GM19468 (cell line): Measurements from ENCODE around the gene SERPINE2.

Experiments
- ATAC-seq: cut with Tn5 transposase; IDR thresholded peaks from one replicate; pipeline ENCODE4 v1.9.1; 2021; ENCODE audit warnings: mild to moderate bottlenecking, moderate library complexity, moderate number of reproducible peaks; ENCODE audit not compliant: unreplicated experiment; ENCODE audit errors: extremely low read depth

The SERPINE2 gene, protein sequence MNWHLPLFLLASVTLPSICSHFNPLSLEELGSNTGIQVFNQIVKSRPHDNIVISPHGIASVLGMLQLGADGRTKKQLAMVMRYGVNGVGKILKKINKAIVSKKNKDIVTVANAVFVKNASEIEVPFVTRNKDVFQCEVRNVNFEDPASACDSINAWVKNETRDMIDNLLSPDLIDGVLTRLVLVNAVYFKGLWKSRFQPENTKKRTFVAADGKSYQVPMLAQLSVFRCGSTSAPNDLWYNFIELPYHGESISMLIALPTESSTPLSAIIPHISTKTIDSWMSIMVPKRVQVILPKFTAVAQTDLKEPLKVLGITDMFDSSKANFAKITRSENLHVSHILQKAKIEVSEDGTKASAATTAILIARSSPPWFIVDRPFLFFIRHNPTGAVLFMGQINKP

DNA sequence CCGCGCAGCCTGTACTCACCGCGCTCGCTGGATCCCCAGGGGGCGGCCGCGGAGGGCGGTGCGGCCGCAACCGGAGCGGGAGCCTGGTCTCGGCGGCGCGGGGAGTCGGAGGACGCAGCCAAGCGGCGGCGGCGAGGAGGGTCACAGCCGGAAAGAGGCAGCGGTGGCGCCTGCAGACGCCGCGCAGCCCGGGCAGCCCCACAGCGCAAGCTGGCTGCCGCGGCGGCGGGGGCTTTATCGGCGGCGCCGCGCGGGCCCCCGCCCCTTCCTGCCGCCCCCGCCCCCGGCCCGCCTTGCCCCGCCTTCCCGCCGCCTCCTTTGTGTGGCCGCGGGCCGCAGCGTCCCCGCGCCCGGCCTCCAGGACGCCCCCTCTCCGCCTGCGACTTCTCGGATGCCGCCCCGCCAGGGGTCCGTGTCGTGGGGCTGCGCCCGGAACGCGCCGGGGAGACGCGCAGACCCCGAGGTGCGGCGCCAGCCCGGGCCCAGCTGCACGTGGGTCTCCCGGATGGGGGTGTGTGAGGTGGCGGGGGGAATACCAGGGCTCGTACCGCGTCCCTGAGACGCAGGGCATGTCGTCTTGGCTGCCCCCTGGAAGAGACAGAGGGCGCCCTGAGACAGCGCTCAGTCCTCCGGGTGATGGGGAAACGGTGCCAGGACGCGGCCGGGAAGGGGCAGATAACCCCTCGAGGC, at the start of gene SERPINE2:
Gene SERPINE2, minus strand, starts transcription at position 207 of the 690 bp plus-strand sequence. CDS start 37,386 bp downstream, outside the sequence.
- ATAC-seq, result peak; percentile 5

DNA sequence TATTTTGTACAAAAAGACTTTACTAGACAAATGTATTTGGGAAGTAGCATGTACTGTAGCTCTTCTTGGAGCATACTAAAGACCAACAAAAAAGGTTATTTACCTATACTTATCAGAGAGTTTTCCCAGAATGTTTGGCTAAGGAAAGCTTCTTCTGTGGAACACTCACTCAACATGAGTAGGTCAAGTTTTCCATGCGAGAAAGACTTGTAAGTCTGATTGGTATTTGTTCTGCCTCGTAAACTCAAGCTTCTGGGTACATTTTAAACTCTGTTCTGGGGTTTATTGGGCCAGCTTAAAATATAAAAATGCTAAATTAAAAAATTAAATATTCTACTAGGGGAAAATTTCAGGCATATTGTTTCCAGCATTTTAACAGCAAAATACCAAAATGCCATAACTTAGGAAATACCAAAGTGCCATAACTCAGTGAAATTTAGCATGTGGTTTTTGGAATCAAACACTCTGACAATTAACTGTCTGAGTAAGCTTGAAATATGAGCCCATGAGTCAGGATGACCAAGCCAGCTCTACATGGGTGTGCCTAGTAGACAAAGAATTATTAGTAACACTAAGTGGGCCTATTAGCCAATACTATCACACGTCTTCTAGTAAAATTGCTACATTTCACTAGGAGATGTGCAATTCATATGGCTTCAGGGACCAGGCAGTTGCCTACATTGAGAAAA, 47.3 kb upstream of the SERPINE2 start:
- ATAC-seq, result no peak

DNA sequence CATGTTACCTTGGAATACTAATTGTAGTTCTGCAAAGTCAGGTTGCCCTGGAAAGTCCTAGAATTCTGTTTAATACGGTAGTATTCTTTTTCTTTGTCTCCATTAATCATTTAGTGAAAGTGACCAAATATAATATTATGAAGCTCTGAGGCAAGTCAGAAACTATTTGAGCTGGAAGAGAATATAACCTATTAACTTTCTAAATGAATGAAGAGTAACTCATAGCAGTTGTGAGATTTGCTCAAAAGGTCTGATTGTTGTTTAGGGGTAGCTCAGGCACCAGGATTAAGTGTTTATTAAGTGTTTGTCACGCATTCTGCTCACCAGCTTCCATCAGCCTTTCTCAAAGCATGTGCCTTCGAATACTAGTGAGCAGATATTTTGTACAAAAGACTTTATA, 46.7 kb upstream of the SERPINE2 start:
- ATAC-seq, result no peak

DNA sequence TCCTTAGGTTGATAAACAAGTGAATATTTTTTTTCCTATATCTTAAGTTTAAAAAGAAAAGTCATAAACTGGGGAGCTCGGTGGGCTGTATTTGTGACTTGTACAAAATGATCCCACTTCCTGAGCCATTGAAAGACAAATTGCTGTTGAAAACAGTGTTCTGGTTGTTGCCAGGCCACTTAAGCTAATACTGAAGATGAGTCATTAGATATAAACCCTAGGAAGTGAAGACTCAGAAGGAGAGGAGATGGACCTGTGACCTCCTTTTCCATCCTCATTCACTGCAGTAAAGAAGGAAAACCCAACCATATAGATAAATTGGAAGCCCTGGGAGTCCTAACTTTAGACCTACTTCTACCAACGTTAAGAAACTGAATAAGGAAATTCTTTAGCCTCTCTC, 46.2 kb upstream of the SERPINE2 start:
- no peak for ATAC-seq

DNA sequence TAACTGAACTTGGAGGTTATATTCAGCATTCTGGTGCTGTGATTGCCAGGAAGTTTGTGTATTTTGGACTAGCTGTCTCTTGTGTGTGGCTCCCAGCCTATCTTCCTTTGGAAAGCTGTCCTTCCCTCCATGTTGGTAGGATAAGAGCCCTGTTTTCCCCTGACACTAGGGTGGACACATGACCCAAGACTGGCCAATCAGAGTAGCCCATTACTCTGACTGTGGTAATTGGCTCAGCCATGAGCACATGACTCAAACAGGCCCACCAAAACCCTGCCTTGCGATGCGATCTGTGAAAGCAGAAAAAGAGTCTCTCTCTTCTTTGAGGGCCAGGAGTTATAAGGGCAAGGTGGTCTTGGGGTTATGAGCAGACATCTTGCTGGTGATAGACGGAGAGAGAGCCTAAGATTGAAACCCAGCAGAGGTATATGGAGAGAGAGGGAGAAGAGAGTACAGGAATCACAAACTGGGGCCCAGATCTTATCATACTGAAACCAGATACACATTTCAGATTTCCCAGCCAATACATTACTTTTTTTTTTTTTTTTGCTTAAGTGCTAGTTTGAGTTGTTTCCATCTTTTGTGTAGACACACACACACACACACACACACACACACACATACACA, 45.3 kb upstream of the SERPINE2 start:
- no peak for ATAC-seq

DNA sequence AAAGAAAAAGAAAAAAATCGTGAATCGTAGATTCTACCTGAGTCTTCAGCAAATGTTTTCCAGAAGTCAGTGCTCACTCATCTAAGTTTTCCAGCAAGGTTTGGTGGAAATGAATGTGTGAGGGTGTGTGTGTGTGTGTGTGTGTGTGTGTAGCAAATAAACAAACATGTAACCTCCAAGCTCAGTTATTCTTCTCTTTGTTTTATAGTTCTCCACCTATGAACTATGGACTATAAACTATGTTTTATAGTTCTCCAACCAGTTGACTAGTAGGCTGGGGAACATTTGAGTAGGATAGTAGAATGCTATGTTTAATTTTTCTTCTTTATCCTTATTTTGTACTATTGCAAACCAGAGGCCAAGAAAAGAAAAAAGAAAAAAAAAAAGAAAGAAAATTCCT, 44.6 kb upstream of the SERPINE2 start:
- ATAC-seq, result no peak

DNA sequence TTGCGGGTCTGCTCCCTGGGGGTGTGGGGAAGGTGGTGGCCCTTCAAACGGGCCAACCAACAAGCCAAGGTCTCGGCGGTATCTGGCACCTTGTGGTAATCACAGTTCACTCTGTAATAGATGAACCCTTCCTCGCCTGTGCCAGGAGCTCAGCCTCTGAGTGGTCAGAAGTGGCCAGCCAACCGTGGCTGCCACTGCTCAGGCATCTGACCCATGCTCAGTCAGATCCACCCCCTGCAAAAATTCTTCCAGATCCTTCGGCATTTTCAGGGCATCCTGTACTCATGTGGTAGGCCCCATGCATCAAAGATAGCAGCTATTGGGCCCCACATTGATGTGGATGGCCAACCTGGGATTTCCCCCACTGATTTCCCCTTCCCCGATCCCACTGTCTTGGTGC, 39.6 kb upstream of the SERPINE2 start:
- no peak for ATAC-seq

DNA sequence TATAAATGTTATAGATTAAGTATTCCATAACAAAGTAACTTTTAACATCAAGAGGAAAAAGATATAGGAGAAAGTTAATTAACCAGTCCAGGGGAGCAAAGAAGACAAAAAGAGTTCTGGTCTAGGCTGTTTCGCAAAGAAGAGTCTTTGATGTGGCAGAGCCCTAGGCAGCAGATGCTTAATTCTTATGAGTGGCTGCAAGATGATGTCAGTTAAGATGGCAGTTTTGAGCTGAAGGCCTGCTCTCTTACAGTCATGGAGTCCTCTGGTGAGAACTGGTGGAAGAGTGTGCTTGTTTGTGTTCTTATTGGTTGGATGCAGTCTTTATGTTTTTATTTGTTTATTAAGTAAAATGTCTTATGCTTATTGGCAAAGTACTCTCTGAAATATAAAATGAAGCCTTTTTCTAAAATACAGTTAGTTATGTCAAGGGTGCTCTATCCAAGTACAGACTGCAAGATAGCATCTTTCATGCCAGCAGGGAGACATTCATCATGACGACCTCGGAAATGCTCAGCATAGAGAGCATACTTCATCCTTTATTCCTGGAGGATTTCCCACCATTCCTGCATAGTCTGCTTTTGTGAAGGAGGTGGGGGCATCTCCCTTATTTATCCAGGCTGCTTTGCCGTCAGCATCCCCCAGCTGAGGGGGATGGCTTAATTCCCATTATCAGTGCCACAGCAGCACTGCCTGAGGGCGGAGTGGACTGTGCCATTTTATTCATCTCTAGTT, 38.9 kb upstream of the SERPINE2 start:
- ATAC-seq, result no peak

DNA sequence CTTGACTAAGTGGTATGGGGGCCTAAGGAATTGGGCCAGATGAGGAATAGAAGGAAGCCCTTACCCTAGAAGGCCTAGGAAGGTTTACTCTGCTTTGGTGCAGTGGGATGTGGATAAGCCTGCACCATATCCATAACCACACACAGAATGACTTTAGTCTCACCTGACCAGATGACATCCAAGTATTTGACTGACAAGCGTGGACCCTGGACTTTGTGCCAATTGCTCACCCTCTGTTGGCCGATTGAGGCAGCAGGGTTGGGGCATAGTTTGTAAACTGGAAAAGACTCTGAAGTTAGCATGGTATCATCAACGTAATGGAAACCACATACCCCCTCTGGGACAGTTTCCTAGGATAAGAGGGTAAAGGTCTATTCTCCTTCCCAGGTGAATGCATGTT, 36.5 kb upstream of the SERPINE2 start:
- ATAC-seq, result no peak

DNA sequence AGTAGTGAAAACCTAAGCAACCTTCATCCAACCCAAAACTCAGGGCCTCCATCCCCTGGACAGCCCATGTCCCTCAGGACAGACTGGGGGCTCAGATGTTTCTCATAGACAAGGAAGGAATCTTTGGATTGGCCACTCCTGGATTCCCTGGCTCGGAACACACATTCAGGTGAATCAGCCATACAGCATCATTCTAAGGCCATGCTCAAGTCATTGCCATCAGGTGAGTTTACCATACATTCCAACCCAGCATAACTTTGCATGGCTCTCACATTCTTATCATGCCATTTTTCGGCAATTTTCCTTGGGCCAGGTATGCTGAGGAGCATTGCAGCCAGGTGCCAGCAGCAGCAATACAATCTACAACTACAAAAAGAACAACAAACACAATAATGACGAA, 34.6 kb upstream of the SERPINE2 start:
- no peak for ATAC-seq

DNA sequence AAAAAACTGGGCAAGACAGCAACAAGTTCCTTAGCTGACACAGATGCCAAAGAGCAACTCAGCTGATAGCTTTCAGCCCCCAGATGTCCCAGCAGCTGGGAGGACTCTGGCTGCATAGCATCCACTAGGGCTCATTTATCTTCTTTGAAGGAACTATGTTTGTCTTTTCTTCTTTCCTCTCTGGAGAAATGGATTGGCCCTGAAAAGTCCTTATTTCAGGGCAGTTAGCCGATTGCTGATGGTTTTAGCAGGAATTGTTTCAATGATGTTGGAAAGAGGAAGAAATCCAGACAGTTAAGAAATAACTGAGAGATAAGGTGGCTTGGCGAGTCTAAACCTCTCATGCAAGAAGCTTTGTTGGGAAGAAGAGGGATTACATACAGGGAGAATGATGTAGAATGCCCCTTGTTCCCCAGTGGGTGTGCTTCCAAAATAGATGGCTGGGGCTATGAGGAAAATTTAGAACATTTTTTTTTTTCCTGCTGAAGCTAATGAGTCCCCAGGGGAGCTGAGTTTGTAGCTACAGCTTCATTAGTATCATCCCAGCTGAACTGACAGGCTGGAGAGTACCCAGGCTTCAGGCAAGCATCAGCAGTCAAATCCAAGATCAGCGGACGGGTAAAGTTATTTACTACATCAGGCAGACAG, 33.6 kb upstream of the SERPINE2 start:
- no peak for ATAC-seq

DNA sequence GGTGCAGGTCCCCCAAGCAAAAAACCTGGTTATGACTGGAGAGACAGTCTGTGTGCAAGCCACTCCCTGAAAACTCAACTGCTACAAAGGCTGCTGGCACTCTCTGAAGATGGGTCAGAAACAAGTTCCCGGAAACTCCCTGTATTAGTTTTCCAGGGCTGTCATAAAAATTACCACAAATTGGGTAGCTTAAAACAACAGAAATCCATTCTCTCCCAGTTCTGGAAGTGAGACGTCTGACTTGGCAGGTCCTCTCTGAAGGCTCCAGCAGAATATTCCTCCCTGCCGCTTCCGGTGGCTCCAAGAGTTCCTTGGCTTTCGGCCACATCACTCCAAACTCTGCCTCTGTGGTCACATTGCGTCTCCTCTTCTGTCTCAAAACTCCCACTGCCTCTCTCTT, 30.1 kb upstream of the SERPINE2 start:
- ATAC-seq, result no peak

DNA sequence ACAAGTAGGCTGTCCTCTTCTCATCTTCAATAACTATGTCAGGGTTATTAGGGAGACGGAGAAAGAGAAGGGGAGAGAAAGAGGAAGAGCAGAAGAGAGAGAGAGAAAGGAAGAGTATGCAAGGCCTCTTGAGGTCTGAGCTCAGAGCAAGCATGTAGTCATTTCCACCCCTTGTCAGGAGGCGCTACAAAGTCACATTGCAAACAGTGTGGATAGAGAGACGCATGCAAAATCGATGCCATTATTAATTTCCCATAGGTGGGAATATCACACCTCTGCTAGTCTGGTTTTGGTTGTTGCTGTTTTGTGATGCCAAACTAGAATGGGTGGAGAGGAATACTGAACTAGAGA, 24.2 kb upstream of the SERPINE2 start:
- no peak for ATAC-seq

DNA sequence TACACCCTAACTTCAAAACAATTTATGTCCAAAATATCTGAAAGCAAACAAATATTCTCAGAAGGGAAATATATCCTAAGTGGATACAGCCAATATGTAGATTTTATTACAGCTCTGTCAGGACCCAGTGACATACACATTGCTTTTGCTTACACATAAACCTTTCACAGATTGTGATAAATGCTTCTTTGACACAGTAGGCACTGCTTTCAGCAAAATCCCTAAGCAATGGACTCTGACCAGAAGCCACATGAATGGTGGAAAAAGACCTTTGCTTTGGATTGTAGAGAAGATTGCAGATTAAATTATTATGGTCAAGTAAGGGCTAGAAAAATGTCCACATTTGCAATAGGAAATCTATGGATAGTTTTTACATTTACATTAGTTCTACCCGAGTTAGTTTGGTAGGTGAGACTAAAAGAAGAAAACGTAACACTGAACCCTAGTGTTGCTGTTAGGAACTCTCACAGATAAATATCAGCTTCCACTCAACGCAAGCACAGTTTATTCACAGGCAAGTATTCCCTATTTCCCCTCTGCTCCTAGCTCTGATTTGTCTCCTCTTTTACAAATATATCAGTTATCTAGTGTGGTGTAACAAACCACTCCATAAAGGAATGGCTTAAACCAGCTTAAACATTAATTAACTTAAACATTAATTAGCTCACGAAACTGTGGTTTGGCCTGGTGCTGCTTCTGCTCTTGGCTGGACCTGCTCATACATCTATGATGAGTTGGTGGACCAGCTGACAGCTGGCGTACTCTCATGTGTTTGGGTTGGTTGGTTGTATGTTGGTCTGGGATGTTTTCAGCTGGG, 23.6 kb upstream of the SERPINE2 start:
- peak; percentile 52 for ATAC-seq

DNA sequence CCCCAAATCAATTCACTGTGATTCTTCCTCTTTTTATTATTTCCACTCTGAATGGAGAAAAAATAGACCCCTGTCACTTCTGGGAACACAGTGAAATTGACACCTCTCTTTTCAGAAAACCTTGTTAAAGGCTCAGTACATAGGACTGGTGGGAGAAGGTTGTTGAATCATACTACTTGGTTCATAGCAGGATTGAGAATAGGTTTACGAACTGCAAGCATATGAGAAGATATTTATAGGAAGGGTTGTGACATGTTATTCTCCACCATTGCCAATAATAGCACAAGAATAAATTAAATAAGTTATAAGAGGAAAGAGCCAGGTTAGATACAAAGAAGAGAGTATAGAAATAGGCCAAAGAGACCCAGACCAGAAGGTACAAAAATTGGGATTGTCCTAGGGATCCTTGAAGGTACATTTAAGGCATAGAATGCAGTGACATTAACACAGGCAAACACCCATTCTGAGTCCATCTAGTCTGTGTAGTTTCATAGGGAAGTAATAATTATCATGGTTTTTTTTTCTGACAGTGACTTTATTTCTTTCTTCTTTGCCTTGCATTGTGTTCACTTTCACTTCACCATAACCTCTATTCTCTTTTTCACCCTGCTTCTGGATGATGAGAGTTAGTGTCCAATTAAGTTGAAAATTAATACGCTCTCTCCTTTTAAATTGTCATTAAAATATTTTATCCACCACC, 21.8 kb upstream of the SERPINE2 start:
- ATAC-seq, result no peak

DNA sequence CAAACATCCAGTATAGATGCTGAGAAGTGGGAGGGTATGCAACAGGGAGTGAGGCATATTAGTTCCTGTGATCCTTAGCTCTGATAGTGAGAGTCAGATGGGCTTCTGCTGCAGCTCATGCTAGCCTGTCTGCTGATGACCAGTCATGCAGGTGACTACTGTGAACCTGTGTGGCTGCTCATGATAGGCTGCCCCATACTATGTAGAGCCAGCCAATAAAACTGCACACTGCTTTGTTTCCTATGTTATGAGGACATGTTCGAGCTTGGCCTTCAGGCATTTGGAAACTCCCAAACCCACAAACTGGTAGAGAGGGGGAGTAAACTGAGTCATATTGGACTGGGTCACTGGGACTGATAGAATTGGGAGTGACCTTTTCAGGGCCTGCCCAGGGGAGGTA, 20.1 kb upstream of the SERPINE2 start:
- ATAC-seq, result no peak

DNA sequence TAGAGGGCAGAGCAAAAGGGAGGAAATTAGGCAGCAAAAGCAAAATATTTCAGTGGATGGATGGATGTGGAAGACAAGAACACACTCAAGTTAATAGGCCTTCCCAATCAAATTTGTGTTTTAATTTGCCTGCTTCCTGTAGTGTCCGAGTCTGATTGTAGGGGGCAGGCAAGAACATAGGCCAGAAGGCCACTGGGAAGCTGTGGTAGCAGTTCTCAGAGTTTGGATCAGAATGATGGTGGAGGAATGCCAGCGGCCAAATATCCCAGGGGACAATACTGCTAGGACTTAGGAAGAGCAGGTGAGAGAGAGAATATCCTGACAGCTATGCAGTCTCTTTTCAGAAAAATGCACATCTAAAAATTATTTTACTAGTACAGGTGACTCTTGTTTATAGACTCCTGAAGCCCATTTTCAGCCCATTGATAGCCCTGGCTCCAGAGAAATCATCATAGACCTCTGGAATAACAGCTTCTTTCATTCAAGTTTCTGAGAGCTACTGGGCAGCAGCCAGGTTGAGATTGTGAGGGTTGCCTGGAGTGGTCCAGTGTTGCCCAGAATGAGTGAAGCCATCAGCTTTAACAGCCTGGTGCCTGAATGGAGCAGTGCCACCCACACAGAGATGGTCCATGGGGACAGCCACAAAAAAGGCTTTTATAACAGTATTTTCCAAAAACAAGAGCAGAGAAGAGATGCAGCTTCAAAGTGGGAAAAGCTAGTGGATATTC, 19.1 kb upstream of the SERPINE2 start:
- no peak for ATAC-seq

DNA sequence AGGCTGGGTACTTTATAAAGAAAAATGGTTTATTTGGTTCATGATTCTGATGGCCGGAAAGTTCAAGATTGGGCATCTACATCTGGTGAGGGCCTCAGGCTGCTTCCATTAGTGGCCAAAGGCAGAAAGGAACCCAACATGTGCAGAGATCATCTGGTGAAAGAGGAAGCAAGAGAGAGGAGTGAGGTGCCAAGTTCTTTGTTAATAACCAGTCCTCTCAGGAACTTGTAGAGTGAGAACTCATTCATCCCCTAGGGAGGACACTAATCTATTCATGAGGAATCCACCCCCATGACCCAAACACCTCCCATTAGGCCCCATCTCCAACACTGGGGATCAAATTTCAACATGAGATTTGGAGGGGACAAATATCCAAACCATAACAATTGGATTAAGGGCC, 17.8 kb upstream of the SERPINE2 start:
- no peak for ATAC-seq
